ENCODE measurements around the gene PTPRQ. TPM values are rescaled to one million over a fixed set of nuclear protein-coding genes. Genes with fewer than 3 reads are reported as not detected.
"Not testable (repeated sequence)": the region's sequence is repeated elsewhere in the genome, so short reads cannot be mapped to it uniquely, and the experiment has no call there.

The PTPRQ gene
- total RNA-seq, 1 experiment from 2014 or later = not detected

GRCh38 chr12:80460972-80461371 is 16.9 kb downstream of the PTPRQ start:
- H3K9me3 ChIP-seq = no peaks in the 10 kb centered on the region
- no peak overlapping the region for H3K4me3 Mint-ChIP-seq (ENCODE audit: unreplicated experiment)
- no peak for DNase-seq
- intact Hi-C loops (cut with micrococcal nuclease; ENCODE audit: unreplicated experiment) = loop anchor here (1.0 kb wide), 1 partner anchor 9 kb away; no protein-coding TSS in a partner anchor
- H3K36me3 Mint-ChIP-seq (ENCODE audit: insufficient read depth, unreplicated experiment) = no peaks in the 10 kb centered on the region
- H3K36me3 ChIP-seq (ENCODE audit: control insufficient read depth, insufficient read depth, low read length) = no peaks in the 10 kb centered on the region
- no peak overlapping the region for H3K4me3 ChIP-seq (ENCODE audit: low read depth, low read length)
- no peak overlapping the region for H3K27ac Mint-ChIP-seq (ENCODE audit: unreplicated experiment)
- no peak for TF ChIP-seq CTCF (IDR thresholded peaks at IDR 0.05; ENCODE audit: insufficient read depth in 1 of 2, low read depth in 1 of 2, low read length in 1 of 2, severe bottlenecking in 1 of 2, unreplicated experiment in 1 of 2)
- no peaks in the 10 kb centered on the region for H3K4me1 ChIP-seq
- CTCF ChIA-PET = no interaction called here
- POLR2A ChIA-PET = no interaction called here
- H3K4me1 Mint-ChIP-seq (ENCODE audit: low read depth, unreplicated experiment) = no peaks in the 10 kb centered on the region
- H3K27me3 Mint-ChIP-seq (ENCODE audit: insufficient read depth, unreplicated experiment) = no peaks in the 10 kb centered on the region
- no TSS peak for BruUV-seq (replicated peaks)
- H3K27me3 ChIP-seq (replicated peaks; ENCODE audit: control insufficient read depth, insufficient read depth, low read length) = no peaks in the 10 kb centered on the region
- no peaks in the 10 kb centered on the region for H3K9me3 Mint-ChIP-seq (ENCODE audit: unreplicated experiment)

GRCh38 chr12:80461851-80462250 is 17.8 kb downstream of the PTPRQ start:
- H3K9me3 Mint-ChIP-seq (ENCODE audit: unreplicated experiment); POLR2A ChIA-PET; H3K4me1 Mint-ChIP-seq (ENCODE audit: low read depth, unreplicated experiment); H3K36me3 Mint-ChIP-seq (ENCODE audit: insufficient read depth, unreplicated experiment); H3K4me3 ChIP-seq (ENCODE audit: low read depth, low read length); H3K27me3 ChIP-seq (replicated peaks; ENCODE audit: control insufficient read depth, insufficient read depth, low read length); CTCF ChIA-PET; DNase-seq; H3K27ac Mint-ChIP-seq (ENCODE audit: unreplicated experiment); BruUV-seq (replicated peaks); H3K4me1 ChIP-seq; H3K27me3 Mint-ChIP-seq (ENCODE audit: insufficient read depth, unreplicated experiment); H3K9me3 ChIP-seq; H3K36me3 ChIP-seq (ENCODE audit: control insufficient read depth, insufficient read depth, low read length); H3K4me3 Mint-ChIP-seq (ENCODE audit: unreplicated experiment): not testable (repeated sequence)
- intact Hi-C loops (cut with micrococcal nuclease; ENCODE audit: unreplicated experiment) = loop anchor here (1.0 kb wide), 1 partner anchor 10 kb away; no protein-coding TSS in a partner anchor

- no peak overlapping the region for H3K4me3 ChIP-seq (ENCODE audit: low read depth, low read length)
- CTCF ChIA-PET = no interaction called here
- no peak for DNase-seq
- H3K4me1 Mint-ChIP-seq (ENCODE audit: low read depth, unreplicated experiment) = no peaks in the 10 kb centered on the region
- H3K9me3 Mint-ChIP-seq (ENCODE audit: unreplicated experiment) = no peaks in the 10 kb centered on the region
- H3K27me3 Mint-ChIP-seq (ENCODE audit: insufficient read depth, unreplicated experiment) = no peaks in the 10 kb centered on the region
- H3K27ac Mint-ChIP-seq (ENCODE audit: unreplicated experiment) = no peak overlapping the region
- POLR2A ChIA-PET = no interaction called here
- no peaks in the 10 kb centered on the region for H3K36me3 ChIP-seq (ENCODE audit: control insufficient read depth, insufficient read depth, low read length)
- TF ChIP-seq CTCF (IDR thresholded peaks at IDR 0.05; ENCODE audit: insufficient read depth in 1 of 2, low read depth in 1 of 2, low read length in 1 of 2, severe bottlenecking in 1 of 2, unreplicated experiment in 1 of 2) = no peak
- BruUV-seq (replicated peaks) = no TSS peak
- intact Hi-C loops (cut with micrococcal nuclease; ENCODE audit: unreplicated experiment) = loop anchor here (5.0 kb wide), 1 partner anchor 57 kb away; no protein-coding TSS in a partner anchor
- H3K27me3 ChIP-seq (replicated peaks; ENCODE audit: control insufficient read depth, insufficient read depth, low read length) = no peaks in the 10 kb centered on the region
- no peaks in the 10 kb centered on the region for H3K36me3 Mint-ChIP-seq (ENCODE audit: insufficient read depth, unreplicated experiment)
- no peaks in the 10 kb centered on the region for H3K4me1 ChIP-seq
- H3K4me3 Mint-ChIP-seq (ENCODE audit: unreplicated experiment) = no peak overlapping the region
- no peaks in the 10 kb centered on the region for H3K9me3 ChIP-seq
Observed at GRCh38 chr12:80469681-80470080, 25.6 kb downstream of the PTPRQ start.

GRCh38 chr12:80470403-80470802 is 26.4 kb downstream of the PTPRQ start:
- Mint-ChIP-seq H3K27me3 (ENCODE audit: insufficient read depth, unreplicated experiment) (no peaks in the 10 kb centered on the region), H3K27ac (ENCODE audit: unreplicated experiment) (no peak overlapping the region), H3K9me3 (ENCODE audit: unreplicated experiment) (no peaks in the 10 kb centered on the region), H3K4me3 (ENCODE audit: unreplicated experiment) (no peak overlapping the region), H3K4me1 (ENCODE audit: low read depth, unreplicated experiment) (no peaks in the 10 kb centered on the region), H3K36me3 (ENCODE audit: insufficient read depth, unreplicated experiment) (no peaks in the 10 kb centered on the region)
- Histone ChIP-seq H3K27me3 (replicated peaks; ENCODE audit: control insufficient read depth, insufficient read depth, low read length) (no peaks in the 10 kb centered on the region), H3K36me3 (ENCODE audit: control insufficient read depth, insufficient read depth, low read length) (no peaks in the 10 kb centered on the region), H3K4me3 (ENCODE audit: low read depth, low read length) (no peak overlapping the region), H3K9me3 (no peaks in the 10 kb centered on the region), H3K4me1 (no peaks in the 10 kb centered on the region)
- ChIA-PET POLR2A (no interaction called here), CTCF (no interaction called here)
- DNase-seq = no peak
- no TSS peak for BruUV-seq (replicated peaks)
- intact Hi-C loops (cut with micrococcal nuclease; ENCODE audit: unreplicated experiment) = loop anchor here (5.0 kb wide), 1 partner anchor 58 kb away; no protein-coding TSS in a partner anchor
- no peak for TF ChIP-seq CTCF (IDR thresholded peaks at IDR 0.05; ENCODE audit: insufficient read depth in 1 of 2, low read depth in 1 of 2, low read length in 1 of 2, severe bottlenecking in 1 of 2, unreplicated experiment in 1 of 2)

Measured in Caco-2 (cell line).